ENCODE results near the gene AKR1D1. TPM values are rescaled to one million over a fixed set of nuclear protein-coding genes. Genes with fewer than 3 reads are reported as not detected.

AKR1D1 gene
- total RNA-seq, 1 experiment from 2014 or later, result not detected

- no peak for DNase-seq (ENCODE audit: low spot score)
Observed at GRCh38 chr7:138163800-138164199, 87.5 kb downstream of the AKR1D1 start.

GRCh38 chr7:138164804-138165203 lies 88.5 kb downstream of the AKR1D1 start:
- DNase-seq (ENCODE audit: low spot score), result no peak

DNA sequence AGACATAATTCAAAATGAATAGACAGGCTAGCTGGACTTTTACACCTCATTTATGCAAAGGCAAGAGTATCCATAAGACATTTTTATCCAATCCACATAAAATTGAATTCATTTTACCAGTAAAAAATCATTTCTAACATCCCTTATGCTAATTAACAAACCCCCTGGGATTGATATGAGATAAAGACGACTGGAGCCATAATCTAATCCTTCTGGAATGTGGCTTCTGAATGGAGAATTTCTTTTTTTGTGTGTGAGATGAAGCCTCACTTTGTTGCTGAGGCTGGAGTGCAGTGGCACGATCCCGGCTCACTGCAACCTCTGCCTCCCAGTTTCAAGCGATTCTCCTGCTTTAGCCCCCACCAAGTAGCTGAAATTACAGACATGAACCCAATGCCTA lies 90.4 kb downstream of the AKR1D1 start:
- no peak for DNase-seq (ENCODE audit: low spot score)

- DNase-seq (ENCODE audit: low spot score), result no peak
Observed at GRCh38 chr7:138167222-138167621, 91.0 kb downstream of the AKR1D1 start.

DNA sequence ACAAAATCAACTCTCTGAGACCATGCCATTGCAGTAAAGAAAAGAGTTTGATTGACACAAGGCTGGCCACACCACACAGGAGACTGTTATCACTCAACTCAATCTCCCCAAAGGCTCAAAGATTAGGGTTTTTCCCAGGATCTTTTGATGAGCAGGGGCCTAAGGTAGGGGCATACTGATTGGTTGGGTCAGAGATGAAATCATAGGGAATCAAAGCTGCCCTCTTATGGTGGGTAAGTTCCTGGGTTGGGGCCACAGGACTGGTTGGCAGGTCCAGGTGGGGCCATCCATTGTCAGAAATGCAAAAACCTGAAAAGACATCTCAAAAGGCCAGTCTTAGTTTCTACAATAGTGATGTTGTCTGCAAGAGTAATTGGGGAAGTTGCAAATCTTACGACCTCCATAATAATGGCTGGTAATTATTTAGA lies 91.6 kb downstream of the AKR1D1 start:
- DNase-seq (ENCODE audit: low spot score), result no peak

Other genes with a start within 250 kb of the AKR1D1 start
- gene DGKI, start 229.5 kb upstream of the AKR1D1 start, total RNA-seq (2014; rRNA removed; shearing (Covaris generic)), result 0.64 and 1.5 TPM in 2 replicates
- 13.0 and 18.0 TPM in 2 replicates for gene CREB3L2, start 74.4 kb upstream of the AKR1D1 start, total RNA-seq (2014; rRNA removed; shearing (Covaris generic))